ENCODE data around the gene CD248.
"Not testable (repeated sequence)": the region's sequence is repeated elsewhere in the genome, so short reads cannot be mapped to it uniquely, and the experiment has no call there.

Gene CD248

DNA sequence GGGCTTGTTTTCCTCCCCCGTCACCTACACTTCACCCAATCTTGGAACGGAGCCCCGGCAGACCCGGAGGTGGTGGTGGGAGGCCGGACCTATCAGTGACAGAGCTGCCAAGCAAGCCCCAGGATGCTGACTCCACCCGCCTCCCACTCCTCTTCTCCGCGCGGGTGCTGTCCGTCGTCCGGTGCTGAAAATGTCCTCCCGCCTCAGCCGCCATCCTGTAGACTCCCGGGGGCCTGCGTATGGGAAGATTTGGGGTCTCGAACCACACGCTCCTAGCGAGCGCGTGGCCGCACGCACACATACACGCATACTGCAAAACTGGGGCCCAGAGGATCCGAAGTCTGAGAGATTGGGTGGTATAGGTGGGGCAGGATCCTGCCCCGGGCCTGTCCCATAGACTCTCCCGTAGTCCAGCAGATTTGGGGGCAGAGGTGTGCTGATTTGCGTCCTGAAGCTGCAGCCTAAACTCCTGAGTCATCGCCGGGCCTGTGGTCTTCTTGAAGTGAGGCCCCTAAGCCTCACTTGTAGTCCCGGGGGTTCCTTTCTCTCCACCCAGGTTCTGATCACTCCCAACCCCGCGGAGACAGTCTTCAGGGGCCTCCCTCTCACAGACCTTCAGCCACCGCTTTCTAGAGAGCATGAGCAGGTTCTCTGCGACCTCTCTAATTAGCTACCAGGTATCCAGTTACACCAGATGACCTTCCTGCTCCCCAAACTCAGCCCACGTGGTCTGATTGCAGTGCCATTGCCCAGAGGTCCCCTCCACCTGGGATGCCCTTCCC lies 27.1 kb downstream of the CD248 start:
- no peak for DNase-seq (ENCODE audit: low read depth, low spot score)

DNA sequence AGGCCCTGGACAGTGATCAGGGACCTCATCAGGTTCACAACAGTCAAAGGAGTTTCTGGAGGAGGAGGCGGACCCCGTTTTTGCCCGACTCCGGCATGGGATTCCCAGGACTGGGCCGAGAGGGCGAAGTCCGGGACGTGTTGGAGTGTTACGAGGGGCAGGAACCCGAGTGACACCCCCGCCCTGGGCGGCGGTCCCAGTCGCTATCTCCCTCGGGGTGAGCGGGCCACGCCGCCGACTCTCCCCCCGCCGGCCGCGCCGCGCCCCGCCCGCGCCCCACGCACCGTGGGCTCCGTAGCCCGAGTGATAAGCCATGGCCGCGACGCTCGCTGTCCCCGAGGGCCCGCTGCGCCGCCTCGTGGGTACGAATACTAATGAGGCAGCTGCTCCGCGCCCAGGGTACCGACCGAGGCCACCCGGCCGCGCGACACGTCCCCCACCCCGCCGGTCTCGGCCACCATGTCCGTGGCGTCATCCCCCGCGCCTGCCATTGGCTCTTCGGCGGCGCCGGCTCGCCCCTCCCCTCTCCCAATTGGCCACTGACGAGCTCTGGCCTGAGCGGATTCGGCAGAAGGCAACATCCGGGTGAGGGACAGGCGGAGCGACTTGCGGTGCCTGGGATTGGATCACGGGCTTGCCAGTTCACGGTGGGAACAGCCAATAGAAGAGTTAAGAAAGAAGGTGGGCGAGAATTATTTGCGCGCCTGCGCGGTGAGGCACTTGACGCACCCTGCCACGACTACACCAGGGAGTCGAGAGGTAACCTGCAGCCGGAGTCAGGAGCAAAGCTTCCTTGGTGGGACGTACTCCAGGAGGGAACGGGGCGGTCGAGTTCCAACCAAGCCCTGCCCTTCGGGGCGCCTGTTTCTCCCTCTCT lies 27.9 kb downstream of the CD248 start, which contains the start of gene YIF1A:
Gene YIF1A, minus strand, starts transcription at position 473 of the 877 bp plus-strand sequence. Its CDS starts 158 bp downstream, at position 315.
- DNase-seq (ENCODE audit: low read depth, low spot score): peak; percentile 100

DNA sequence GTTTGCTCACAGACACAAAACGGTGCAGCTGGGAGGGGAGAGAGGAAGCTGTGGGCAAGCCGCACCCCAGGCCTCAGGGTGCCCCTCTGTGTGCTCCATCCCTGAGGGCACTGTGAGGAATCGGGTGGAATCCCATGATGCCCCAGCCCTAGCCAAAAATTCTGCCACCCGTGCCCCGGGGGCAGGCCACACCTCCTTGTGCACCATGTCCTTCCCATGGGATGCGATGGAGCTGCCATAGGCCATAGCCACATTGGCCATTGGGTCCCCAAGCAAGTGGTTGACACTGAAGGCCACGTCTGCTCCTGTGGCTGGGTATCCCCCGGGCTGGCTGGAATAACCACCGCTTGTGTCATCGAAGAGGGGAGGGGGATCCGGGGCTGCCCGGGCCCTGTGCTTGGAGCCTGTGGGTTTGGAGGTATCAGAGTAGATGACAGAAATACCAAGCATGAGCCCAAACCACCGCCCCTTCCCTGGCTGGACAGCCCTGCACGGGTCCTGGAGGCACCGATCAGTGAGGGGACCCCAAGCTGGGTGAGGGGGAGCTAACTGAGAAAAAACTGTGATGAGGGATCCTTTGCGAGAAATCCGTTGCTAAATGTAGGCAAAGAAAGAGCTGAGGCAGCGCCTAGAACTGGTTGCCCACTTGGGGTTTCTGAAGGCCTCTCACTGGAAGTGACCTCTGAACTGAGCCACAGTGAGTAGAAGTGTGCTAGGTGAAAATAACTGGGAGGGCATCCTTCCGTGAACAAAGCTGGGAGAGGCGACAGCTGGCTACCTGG lies 28.8 kb downstream of the CD248 start:
- no peak for DNase-seq (ENCODE audit: low read depth, low spot score)

DNA sequence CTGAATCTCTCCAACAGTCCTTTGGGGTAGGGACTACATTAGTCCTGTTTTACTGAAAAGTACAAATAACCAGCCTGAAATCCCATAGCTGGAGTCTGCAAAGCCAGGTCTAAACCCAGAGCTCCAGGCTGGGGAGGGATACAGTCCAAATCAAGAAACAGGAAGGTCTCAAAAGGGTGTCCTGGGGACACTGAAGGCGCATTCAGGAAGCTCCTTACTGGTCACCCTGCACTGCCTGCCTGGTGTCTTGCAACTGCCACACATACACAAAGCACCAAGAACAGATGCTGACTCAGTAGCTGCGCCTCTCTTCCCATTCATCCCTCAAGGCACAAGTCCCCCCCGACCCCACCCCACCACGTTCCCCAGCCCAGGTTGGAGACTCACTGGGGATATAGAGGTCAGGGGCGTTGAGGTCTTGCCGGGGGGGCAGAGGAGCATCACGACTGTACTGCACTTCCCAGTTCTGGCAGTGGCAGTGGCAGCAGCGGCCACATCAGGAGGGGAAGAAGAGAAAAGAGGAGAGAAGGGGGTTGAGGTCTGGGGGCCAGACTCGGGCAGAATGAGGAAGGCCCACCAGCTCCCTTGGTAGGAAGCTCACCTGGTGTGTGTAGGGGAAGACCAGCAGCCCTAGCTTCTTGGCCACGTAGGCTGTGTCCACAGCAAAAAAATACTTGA lies 29.5 kb downstream of the CD248 start:
- no peak for DNase-seq (ENCODE audit: low read depth, low spot score)

DNA sequence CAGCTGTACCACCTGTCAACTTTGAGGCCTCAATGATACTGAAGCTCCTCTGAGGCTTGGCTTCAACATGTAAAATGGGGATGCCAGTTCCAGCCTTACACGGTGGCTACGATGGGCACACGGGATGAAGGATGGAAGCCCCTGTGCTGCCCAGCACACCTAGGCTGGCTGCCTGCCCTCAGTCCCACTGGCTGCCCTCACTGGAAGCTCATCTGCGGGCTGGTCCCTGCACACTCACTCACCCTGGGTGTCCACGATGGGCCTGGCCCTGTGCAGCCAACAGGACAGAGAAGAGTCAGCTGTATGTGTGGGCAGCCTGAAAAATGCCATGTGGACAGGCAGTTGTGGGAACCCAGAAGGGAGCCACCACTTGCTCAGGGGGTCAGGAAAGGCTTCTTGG lies 30.1 kb downstream of the CD248 start:
- DNase-seq (ENCODE audit: low read depth, low spot score): no peak

DNA sequence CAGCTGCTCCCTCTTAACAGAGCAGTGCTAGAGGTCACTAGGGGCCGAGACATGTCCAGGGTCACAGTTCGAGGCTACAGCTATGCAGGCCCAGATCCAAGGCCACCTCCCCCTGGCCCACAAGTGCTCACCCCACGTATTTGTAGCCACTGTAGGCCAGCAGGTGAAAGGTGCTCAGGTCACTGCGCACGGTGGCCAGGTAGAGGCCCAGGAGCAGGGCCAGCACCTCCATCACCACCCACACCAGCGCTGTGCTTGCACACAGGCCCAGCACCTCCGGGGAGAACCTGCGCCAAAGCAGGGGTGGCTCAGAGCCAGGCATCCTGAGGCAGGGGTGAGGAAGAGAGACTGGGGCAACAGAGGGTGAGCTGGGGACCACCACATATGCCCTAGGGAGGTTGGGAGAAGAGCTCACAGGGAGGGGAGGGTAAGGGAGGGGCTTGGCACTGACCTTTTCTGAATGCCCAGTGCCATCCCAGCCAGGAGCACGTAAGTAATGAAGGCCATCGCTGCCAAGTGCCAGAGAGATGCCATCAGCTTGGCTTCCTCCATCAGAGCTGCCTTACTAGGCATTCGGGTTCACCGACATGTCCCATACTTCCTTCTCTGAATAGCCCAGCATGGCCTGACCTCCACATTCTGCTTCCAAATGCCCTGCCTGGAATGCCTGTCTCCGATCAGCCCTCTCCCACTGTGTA lies 31.4 kb downstream of the CD248 start:
- DNase-seq (ENCODE audit: low read depth, low spot score): no peak

DNA sequence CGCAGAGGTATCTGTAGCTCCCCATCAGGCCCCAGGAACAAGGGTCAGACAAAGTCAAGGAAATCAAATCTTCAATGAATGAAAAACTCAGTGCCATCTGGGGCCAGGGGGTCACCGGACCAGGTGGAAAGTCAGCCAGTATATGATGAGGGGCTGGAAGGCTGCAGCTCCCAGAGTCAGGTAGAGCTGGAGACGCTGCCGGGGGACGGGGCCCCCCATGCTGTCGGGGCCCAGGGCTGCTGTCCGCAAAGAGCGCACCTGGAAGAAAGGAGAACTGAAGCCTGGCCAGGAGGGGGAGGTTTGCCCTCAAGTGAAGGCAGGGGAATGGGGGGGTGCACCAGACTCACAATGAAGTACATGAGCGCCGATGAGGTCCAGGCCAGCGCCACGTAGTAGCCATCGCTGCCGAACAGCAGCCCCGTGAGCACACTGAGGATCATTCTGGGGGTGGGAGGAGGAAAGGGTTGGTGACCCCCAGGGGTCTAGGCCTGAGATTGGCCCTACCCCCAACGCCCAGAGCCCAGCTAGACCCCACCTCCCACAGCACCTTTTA lies 32.2 kb downstream of the CD248 start:
- DNase-seq (ENCODE audit: low read depth, low spot score): no peak

DNA sequence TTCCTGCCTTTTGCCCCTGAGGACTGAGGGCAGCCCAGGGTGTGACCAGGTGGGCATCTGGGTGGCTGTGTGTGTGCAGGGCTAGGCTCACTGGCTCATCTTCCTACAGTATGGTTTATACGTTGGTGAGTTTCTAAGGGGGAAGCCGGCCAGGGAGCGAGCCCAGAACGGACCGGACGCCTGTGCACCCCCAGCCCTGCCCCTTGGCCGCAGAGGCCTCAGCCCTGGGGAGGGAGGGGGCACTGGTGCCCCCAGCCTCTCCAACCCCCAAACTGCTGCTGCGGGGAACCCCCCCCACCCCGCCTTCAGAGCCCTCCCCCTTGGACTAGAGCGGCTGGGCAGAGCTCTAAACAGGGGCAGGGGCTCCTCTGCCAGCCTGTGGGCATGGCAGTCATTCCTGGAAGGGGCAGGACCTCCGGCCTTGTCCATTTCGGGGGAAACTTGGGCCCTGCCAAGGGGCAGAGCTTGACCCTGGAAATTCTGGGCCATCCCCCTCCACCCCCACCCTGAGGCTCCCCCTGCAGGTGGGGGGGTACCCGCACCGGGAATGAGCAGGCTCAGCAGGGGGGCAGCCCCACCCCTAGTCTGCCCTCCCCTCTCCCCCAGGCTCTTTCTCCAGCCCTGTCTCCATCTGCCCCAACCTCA lies 33.3 kb downstream of the CD248 start:
- DNase-seq (ENCODE audit: low read depth, low spot score): no peak

DNA sequence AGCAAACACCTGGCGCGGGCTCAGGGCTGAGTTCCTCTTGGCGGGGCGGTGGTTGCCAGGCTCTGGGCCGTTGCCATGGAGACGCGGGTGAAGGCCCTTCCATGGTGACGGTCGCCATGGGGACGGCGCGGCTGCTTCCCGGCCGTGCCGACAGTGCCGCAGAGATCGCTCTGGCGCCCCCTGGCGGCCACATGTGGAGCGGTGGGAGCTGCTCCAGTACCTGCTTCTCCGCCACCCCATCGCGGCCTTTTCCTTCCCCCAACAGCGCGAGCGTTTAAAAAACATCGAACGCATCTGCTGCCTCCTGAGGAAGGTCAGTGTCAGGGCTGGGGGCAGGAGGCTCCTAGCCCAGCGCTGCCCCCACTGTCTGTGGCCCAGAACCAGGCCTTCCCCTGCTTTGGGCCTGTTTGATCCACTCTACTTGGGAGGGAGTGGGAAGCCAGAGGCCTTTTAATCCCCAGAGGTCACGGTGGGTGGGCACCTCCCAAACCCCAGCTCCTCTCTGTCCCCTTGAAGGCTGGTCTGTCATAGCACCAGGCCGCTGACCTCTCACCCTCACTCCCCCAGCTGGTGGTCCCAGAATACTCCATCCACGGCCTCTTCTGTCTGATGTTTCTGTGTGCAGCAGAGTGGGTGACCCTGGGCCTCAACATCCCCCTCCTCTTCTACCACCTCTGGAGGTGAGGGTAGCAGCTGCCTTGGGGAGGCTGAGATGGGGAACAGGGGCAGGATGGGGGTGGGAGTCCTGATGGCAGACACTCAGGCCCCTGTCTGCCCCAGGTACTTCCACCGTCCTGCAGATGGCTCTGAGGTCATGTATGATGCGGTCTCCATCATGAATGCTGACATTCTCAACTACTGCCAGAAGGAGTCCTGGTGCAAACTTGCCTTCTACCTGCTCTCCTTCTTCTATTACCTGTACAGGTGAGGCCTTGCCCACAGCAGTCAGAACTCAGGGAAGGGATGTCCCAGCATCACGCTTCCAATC lies 34.1 kb downstream of the CD248 start:
- peak; percentile 99 for DNase-seq (ENCODE audit: low read depth, low spot score)

DNA sequence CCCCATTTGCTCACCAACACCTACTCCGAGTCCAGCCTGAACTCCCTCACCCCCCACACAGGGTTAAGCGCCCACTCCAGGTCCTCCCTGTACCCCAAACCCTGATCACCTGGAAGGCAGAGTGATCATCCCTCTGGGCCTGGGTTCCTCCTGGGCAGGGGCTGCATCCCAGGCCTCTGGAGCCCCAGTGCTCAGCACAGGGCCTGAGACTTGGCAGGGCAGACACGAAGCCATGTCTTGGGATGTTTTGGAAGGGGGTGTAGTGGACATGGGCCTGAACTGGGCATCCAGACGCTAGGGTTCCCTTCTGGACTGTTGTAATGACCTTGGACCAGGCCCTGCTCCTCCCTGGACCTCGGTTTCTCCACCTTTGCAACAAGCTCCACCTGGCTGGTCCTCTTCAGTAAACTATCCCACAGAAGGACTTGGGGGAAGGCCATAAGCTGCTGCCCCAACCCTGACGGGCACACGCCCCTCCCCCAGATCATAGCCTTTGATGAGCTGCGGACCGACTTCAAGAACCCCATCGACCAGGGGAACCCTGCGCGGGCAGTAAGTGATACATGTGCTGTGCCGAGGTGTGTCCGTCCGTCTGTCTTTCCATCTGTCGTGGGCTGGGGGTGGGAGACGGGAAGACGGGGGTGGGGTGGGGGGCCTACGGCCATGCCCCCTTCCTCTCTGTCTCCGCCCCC lies 34.9 kb downstream of the CD248 start:
- DNase-seq (ENCODE audit: low read depth, low spot score): no peak

DNA sequence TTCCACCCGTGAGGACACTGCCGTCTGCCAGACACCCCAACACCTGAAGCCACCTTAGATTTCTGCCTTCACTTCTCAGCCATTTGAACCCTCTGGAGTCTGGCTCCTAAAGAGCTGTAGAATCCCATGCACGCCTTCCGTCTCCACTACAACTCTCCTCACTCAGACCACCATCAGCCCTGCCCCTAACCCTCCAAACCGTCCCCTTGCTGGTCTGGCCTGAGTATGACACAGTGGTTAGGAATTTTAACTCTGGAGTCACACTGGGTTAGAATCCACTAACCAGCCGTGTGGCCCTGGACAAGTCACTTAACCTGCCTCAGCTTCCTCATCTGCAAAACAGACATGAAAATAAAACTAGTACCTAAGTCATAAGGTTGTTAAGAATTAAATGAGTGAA lies 35.8 kb downstream of the CD248 start:
- peak; percentile 52 for DNase-seq (ENCODE audit: low read depth, low spot score)

DNA sequence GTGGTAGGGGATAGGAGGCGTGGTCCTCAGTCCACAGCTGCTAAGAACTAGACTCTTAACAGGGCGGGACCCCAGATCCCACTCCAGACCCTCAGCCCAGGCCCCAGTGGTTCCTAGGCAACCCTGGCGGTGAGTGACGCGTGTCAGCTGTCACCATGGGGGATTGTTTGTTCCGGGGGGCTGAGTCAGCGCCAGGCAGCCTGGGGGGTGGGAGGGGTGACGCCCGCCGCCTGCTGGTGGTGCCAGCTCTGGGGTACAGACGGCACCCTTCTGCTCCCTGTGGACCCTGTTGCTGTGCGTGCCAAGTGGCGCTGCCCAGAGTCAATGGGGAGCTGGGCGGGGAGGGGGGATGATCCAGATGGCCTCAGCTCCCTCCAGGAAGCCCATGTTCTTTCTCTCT lies 36.4 kb downstream of the CD248 start:
- no peak for DNase-seq (ENCODE audit: low read depth, low spot score)

DNA sequence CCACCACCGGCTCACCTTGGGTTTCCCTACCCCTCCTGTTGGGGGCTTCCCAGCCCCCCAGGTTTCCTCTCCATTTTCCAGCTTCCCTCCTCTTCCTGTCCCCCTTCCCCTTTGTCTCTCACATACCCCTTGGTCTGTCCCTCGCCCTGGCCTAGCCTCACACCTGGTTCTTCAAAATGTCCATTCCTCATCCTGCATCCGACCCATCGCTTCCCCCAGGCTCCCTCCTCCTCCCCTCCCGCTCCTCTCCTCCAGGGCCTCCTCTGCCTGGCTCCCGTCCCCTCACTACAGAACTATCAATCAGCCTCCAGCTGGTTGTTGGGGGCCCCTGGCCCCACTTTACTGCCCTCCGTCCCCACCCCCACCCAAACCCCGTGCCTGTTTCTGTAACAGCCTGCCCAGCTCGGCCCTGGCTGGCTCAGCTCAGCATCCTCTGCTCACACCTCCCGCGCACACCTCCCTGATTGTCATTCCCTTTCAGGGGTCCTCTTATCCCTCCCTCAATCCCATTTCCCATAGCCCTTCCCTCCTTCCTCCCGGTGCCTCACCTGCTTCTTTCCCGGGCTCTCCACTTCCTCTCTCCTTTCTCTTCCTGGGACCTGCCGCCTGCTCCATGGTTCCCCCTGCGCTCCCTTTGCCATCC lies 37.6 kb downstream of the CD248 start:
- no peak for DNase-seq (ENCODE audit: low read depth, low spot score)

DNA sequence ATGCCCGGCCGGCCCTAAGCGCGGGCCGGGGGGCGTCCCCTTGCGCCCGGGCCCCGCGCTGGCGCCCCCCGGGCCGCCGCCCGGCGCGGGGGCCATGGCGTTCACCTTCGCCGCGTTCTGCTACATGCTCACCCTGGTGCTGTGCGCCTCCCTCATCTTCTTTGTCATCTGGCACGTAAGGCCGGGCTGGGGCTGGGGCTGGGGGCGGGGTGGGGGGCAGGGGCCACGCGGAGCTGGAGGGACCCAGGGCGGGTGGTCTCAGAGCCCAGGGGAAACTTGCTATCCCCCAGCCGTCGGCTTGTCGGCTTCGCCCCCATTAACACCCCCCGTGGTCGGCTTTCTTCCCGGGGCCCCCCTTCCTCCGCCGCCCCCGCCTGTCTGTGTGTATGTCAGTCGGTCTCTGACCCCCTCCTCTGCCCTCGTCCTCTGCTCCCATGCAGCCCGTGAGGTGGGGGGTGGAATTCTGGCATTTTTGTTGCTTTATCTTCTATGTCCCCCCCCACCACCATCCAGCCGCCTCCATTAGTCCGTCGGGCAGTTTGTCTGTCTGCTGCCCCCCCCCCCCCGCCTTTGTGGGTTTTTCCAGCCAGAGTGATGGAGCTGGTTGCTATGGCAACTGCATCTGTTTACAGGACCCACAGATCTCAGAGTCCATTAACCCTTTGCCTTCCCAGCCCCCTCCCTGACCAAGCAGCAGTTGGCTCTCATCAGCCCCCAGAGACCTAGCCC lies 38.3 kb downstream of the CD248 start:
- DNase-seq (ENCODE audit: low read depth, low spot score): no peak

DNA sequence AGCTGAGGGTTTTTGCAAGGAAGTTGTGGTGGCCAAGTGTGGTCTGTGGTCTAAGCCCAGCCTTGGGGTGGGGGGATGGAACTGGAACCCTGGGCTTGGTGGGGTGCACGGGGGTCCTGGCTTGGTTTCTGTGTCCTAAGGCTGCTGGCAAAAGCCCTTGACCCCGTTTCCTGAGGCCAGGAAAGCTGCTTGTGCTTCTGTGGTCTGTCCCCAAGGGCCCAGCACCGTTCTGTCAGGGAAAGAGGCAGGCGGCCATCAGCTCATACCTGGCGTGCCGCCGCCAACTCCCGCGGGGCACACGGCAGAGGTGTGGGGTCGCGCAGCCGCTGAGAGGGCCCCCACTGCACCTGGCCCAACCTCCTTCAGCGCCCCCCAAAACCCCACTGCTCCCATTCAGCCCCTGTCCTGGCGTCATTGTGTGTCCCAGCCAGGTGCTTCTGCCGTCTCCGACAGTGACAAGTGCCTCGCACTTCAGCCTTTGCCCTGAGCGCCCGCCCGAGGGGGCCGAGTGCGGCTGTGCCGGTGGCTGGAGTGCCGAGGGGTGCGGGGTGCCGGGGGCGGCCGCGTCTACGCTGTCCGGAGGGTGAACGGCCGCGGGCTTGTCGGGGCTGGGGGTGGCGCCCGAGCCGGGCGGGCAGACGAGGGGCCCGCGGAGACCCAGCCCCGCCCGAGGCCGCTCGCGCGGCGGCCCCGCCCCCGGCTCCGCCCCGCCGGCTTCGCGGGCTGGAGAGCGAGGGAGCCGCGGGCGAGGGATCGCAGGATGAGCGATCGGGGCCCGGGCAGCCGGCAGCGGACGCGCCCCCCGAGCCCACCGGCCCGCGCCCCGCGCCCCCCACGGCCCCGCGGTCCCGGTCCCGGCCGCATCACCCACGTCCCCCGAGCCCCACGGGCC lies 39.1 kb downstream of the CD248 start, which contains the start of gene CNIH2:
Gene CNIH2, plus strand, starts transcription at position 705 of the 892 bp plus-strand sequence. CDS start 282 bp downstream, outside the sequence.
- DNase-seq (ENCODE audit: low read depth, low spot score): no peak

DNA sequence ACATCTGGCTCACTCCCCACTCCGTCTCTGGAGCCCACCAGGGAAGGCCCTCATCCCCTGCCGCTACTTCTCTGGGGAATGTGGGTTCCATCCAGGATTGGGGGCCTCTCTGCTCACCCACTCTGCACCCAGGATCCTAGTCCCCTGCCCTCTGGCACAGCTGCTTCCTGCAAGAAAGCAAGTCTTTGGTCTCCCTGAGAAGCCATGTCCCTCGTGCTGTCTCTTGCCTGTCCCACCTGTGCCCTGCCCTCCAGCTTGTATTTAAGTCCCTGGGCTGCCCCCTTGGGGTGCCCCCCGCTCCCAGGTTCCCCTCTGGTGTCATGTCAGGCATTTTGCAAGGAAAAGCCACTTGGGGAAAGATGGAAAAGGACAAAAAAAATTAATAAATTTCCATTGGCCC lies 39.8 kb downstream of the CD248 start:
- DNase-seq (ENCODE audit: low read depth, low spot score): not testable (repeated sequence)

Measured in ELF-1 (cell line).